H54 (cell line): Measurements from ENCODE around the gene GINS1.
"Not testable (repeated sequence)": the region's sequence is repeated elsewhere in the genome, so short reads cannot be mapped to it uniquely, and the experiment has no call there.

ENCODE experiments used
- DNase-seq: peaks from one replicate; pipeline ENCODE4 v3.0.0; 2011; ENCODE audit warnings: low spot score, mixed read lengths; ENCODE audit not compliant: insufficient read length
- FAIRE-seq: peaks from 3 replicates; lab custom pipeline; 2011; peaks lifted over from hg19 to GRCh38; lab: Jason Lieb, UNC
- POLR2A ChIP-seq: IDR thresholded peaks from 2 replicates; pipeline ENCODE4 v1.6.1; 2011; ENCODE audit warnings: low read depth, mild to moderate bottlenecking, low read length

Gene GINS1

DNA sequence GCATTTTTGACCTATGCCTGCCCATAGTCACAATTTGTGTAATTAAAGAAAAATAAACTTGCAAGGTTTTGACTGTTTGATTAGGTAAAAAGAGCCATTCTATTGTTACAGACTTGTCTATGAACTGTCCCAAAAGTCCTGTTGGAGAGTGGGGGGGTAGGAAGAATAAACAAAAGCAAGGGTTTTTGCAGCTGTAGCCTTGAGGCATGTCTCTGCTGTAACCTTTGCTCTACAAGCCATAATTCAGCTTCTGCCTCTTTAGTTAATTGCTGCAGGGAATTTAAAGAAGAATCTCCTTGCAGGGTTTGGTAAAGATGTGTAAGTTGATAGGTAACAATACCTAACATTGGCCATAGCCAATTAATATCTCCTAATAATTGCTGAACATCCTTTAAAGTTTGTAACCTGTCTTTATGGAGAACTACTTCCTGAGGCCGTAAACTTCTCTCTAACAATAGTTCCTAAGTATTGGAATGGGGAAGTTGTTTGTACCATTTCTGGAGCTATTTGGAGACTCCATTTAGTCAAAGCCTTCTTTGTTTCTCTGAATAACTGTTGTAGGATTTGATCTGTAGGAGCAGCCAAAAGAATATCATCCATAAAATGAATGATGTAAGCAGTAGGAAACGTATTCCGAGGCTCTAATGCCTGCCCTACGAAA lies 9.0 kb upstream of the GINS1 start:
- no peak for FAIRE-seq
- no peak for TF ChIP-seq POLR2A
- DNase-seq = no peak

DNA sequence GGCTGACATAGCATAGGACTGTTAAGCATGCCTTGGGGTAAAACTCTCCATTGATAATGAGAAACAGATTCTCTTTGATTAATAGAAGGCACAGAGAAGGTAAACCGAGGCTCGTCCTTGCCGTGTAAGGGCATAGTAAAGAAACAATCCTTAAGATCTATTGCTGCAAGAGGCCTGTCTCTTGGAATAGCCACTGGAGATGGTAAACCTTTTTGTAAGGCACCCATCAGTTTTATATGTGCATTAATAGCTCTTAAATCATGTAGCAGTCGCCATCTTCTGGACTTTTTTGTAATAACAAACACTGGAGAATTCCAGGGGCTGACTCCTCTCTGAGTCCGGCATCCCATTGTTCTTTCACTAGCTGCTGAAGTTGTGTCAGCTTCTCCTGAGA lies 8.4 kb upstream of the GINS1 start:
- FAIRE-seq (no peak), DNase-seq (peak; percentile 34)
- TF ChIP-seq POLR2A = no peak

DNA sequence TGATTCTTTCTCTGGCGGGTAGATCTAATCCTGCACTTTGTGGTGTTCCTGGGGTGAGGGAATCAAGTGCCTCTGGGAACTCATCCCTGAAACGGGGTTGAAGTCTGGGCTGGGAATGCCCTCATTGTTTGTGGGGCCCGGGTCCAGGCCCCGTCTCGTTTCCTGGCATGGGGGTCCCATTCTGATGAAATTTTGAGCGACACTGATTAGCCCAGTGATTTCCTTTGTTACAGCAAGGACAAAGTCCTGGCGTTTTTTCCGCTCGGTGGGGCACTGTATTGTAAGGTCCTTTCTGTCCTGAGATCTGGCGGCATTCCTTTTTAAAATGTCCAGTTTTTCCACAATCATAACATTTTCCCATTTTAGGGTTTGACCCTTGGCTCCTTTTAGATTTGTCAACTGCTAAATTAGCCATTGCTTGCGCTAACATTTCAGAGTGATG lies 7.2 kb upstream of the GINS1 start:
- FAIRE-seq = not testable (repeated sequence)

DNA sequence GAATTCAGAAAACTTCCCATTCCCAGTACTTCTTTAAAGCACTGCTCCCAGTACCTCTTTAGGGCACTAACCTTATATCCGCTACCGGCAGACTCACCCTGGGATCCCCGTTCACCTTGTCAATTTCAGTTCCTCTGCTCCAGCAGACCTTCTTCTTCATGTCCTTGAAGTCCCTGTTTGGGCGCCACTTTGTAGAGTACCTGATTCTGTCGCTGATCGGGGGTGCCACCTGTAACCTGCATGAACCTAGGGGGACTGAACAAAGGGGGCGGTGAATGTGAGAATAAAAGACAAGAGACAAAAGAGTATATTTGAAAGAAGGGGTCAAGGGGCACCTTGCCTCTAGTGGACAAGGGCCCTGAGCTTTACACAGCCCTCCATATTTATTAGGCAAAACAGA lies 4.9 kb upstream of the GINS1 start:
- FAIRE-seq (no peak), DNase-seq (no peak)
- TF ChIP-seq POLR2A = no peak

More for the DNA sequence above, 7.2 kb upstream of the GINS1 start:
- not testable (repeated sequence) for DNase-seq

DNA sequence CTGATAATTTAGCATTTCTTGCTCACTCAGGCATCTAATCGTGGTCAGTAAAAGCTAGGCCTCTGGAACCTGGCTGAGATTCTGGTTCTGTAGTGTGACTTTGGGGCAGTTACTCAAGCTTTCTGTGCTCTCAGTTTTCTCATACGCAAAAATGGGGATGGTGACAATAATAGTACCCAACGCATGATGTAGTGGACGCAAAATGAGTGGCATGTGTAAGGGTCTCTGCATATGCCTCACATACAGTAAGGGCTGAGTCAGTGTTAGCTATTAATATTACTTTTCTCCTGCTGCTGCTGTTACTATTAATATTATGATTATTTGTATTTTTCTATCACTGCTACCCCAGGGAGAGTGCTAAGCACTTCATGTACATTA lies 686 bp downstream of the GINS1 start:
- no peak for TF ChIP-seq POLR2A
- DNase-seq (no peak), FAIRE-seq (no peak)

DNA sequence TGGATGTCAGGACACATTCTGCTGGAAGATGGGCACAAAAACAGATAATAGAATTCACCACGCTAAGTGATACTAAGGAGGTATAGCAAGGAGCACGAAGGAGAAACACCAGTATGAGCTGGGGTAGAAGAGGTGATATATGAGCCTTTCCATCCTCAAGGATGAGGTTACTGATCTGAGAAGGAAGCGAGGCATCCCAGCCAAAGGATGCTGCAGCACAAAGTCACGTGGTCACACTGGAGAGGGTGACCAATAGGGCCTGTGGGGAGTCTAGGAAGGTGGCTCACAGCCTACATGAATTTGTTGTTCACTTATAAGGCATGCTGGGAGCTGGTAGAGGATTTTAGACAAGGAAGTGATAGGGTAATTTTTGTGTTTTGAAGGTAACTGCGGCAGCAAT lies 1.4 kb downstream of the GINS1 start:
- no peak for TF ChIP-seq POLR2A
- DNase-seq (no peak), FAIRE-seq (no peak)

DNA sequence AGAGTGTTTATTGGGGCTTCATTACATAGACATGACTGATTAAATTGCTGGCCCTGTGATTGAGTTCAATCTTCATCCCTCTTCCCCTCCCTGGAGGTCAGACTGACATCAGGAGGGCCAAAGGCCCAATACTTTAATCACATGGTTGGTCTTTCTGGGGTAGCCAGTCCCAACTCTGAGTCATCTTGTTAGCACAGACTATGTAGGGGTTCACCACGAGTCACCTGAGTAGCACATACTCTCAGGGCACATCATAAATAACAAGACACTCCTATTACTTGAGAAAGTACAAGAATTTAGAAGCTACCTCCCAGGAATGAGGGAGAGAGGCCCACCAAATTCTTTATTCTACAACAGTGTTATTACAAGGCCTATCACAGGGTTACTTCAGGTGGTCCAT lies 11.3 kb downstream of the GINS1 start:
- FAIRE-seq (no peak), DNase-seq (no peak)
- no peak for TF ChIP-seq POLR2A

DNA sequence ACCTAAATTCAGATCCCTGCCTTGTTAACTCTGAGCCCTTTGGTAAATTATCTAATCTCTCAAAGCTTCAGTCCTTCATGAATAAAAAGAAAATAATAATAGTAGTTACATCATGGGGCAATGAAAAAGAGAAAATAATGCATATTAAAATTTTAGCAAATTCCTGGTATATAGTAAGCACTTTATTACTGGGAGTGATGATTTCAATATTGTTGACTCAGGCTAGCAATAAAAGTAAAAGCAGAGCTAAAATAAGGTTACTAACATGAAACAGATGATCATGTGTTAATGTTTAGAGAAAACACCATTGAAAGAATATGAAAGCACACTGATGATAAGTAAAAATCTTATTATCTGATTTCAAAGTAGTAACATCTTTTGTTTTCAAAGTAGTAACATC lies 13.6 kb downstream of the GINS1 start:
- no peak for TF ChIP-seq POLR2A
- DNase-seq (no peak), FAIRE-seq (no peak)

DNA sequence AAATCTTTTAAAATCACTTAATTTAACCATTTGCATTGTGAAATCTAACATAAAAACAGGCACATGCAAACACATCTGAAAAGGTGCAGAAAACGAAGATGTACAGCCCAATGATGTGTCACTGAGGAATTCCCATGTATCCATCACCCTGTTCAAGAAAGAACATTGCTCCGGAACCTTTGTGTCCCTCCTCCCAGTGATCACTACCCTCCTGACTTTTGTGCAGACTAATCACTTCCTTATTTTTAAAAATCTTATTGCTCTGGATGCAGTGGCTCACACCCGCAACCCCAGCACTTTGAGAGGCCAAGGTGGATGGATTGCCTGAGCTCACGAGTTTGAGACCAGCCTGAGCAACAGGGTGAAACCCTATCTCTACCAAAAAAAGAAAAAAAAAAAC lies 14.6 kb downstream of the GINS1 start:
- FAIRE-seq (no peak), DNase-seq (no peak)
- no peak for TF ChIP-seq POLR2A

DNA sequence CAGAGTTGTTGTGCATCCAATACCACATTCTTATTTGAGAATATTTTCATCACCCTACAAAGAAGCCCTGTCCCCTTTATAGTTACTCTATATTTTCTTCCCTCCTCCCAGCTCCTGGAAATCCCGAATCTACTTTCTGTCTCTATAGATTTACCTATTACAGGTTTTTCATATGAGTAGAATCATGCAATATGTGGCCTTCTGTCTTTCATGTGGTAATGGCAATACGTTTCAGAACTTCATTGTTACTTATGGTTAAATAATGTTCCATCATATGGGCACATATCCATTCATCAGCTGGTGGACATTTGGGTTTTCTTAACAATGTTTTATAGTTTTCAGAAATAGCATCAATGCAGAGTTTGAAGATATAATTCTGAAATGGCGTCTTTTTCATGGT lies 17.1 kb downstream of the GINS1 start:
- no peak for TF ChIP-seq POLR2A
- no peak for DNase-seq
- no peak for FAIRE-seq

DNA sequence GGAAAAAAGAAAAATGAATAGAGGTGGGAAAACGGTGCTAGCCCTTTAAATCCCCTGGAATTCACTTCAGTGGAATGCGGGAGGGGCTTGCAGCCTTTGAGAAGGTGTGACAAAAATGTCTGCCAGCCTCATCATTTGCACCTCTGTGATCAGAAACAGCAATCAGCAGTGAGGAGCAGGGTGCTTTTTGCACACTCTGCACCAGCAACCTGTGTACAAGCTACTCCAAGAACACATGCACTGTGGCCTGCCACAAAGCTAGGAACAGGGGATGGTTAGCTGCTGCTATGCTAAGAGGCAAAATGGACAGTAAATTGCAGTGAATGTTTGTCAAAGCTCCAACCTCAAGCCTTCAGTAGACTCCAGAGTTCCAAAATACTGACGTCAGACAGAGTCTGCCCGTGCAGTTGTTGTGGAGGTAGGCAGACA lies 29.7 kb downstream of the GINS1 start:
- TF ChIP-seq POLR2A = no peak
- DNase-seq (no peak), FAIRE-seq (no peak)

DNA sequence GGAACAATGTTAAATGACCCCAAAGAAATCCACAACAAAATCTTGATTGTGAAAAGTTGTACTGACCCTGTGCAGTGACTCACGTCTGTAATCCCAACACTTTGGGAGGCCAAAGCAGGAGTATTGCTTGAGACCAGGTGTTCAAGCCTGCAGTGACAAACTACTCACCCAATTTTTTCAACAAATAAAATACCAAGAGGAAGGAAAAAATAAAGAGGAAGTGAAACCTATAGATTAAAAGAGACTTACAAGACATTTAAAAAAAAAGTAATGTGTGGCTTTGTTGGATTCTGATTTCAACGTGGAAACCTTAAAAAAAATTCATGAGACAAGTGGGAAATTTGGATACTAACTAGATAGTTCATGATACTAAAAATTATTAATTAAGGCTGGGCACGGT lies 31.9 kb downstream of the GINS1 start:
- no peak for DNase-seq
- no peak for FAIRE-seq
- no peak for TF ChIP-seq POLR2A

DNA sequence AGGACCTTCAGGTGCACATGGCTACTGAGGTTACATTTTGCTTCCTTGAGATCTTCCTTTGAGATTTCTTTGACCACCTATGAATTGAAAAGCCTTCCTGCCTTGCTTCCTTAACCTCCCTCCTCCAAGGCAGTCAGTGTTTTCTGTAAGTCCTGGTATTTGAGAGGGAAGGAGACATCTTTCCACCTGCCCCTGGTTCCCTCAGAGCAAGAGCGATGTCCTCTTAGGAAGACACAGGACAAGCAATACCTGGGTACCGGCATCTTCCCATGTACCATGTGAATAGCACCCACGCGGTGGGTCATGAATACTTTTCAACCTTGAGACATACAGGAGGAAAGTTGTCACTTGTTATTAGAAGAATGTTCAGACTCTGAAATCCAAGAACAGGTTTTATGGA lies 37.1 kb downstream of the GINS1 start:
- FAIRE-seq = no peak
- no peak for TF ChIP-seq POLR2A
- no peak for DNase-seq

DNA sequence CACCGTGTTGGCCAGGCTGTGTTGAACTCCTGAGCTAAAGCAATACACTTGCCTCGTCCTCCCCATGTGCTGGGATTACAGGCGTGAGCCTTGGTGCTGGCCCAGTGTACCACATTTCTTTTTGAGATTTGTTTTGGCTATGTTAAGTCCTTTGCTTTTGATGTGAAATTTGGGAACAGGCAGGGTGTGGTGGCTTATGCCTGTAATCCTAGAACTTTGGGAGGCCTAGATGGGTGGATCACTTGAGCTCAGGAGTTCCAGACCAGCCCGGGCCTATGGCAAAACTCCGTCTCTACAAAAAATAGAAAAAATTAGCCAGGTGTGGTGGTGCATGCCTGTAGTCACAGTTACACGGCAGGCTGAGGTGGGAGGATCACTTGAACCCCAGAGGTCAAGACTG lies 40.2 kb downstream of the GINS1 start:
- FAIRE-seq (no peak), DNase-seq (no peak)
- no peak for TF ChIP-seq POLR2A

DNA sequence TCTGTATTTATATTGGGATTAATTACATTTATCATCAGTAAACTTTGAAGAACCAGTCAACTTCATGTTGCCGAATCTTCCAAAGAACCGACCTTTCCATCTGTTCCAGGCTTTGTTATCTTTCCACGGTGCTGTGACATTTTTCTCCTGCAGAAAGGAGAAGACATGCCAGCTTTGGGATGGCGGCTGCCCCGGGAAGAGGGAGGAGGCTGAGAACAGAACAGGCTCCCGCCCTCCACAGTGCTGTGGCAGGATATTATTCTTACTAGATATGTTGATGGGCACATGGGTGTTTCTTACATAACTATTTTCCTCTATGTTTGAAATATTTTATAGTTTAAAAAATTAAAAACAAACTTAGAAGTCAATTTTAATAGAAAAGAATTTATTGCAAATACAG lies 44.9 kb downstream of the GINS1 start:
- no peak for DNase-seq
- no peak for FAIRE-seq
- no peak for TF ChIP-seq POLR2A

DNA sequence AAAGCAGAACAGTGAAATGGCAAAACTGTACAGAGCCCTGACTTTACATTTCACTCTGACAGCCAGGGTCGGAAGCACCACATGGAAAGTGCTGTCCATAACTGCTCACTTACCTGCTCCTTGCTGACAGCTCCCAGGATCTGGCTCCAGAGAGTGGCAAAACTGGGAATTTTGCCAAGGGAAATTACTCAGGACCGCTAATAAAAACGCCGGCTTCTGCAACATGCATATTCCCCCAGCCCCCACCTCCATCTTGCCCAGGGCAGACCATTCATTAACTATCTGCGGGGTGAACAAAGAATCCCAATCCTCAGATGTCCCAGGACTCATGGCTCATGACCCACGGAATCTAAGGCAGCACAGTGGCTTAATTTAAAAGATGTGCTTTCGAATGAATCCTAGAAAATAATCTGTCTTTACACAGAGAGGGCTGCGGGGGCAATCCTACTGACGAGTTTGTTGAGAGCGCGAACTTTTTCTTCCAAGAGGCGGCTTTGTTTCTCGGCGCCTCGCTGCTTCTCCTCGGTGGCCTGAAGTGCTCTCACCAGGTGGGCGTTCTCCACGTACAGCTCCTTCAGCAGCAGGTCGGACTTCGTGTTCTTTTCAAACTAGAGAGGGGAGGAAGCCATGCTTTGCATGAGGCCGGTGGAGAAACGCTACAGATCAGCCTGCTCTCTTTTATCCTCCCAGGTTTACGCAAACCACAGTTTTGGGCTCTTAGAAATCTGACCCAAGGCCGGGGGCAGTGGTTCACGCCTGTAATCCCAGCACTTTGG lies 45.8 kb downstream of the GINS1 start:
- TF ChIP-seq POLR2A = no peak
- DNase-seq (no peak), FAIRE-seq (no peak)
